ENCODE results near the gene FATE1.

Gene FATE1

DNA sequence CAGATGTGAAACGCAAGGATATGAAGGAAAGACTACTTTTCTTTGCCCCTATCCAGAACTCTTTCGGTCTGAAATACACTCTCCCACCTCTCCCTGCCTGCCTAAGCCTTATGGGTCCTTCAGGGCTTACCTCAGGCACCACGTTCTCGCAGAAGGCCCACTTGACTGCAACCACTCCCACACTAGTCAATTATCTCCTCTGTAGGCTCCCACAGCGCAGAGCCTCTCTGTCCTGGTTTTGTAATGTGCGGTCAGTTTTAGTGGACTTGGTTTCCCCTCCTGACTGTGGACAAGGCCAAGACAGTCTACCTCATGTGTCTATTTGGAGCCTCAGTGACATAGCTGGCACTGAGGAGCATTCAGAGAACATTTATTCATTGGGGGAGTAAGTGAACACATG, 29.8 kb downstream of the FATE1 start:
- POLR2A ChIA-PET, result no interaction called here

DNA sequence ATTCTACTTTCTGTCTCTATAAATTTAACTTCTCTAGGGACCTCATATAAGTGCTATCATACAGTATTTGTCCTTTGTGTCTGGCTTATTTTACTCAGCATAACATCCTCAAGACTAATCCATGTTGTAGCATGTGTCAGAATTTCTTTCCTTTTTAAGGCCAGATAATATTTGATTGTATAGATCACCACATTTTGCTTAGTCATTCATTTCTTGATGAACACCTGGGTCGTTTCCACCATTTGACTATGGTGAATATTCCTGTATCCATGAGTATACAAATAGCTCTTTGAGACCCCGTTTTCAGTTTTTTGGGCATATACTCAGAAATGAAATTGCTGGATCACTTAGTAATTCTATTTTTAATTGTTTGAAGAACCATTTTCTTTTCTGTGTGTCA, 30.7 kb downstream of the FATE1 start:
- no peaks in the 10 kb centered on the region for H3K9me3 ChIP-seq (ENCODE audit: control insufficient read depth, insufficient read depth, low read depth, low read length)
- no peaks in the 10 kb centered on the region for H3K36me3 ChIP-seq (ENCODE audit: control insufficient read depth in 2 of 2, insufficient read depth in 1 of 2, low read length in 2 of 2)
- ChIA-PET POLR2A (no interaction called here), CTCF (interaction anchor here (0.7 to 2.2 kb wide), 5 partner anchors 11 to 1073 kb away, joined by 3 to 6 read pairs (median 4); partner anchors contain the start of gene FATE1)
- H3K27ac ChIP-seq (ENCODE audit: extremely low read depth, low read depth, low read length), result no peak overlapping the region
- no peaks in the 10 kb centered on the region for H3K4me1 ChIP-seq (ENCODE audit: control insufficient read depth, insufficient read depth, low read length)
- no peak overlapping the region for H3K4me3 ChIP-seq (ENCODE audit: low read depth, low read length)
- TF ChIP-seq, protein P1, sequence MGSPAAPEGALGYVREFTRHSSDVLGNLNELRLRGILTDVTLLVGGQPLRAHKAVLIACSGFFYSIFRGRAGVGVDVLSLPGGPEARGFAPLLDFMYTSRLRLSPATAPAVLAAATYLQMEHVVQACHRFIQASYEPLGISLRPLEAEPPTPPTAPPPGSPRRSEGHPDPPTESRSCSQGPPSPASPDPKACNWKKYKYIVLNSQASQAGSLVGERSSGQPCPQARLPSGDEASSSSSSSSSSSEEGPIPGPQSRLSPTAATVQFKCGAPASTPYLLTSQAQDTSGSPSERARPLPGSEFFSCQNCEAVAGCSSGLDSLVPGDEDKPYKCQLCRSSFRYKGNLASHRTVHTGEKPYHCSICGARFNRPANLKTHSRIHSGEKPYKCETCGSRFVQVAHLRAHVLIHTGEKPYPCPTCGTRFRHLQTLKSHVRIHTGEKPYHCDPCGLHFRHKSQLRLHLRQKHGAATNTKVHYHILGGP (tag by site-specific recombination; IDR thresholded peaks at IDR 0.05), result no peak
- TF ChIP-seq ZNF664 (tag by site-specific recombination; IDR thresholded peaks at IDR 0.05), result no peak
- TF ChIP-seq, protein P2, sequence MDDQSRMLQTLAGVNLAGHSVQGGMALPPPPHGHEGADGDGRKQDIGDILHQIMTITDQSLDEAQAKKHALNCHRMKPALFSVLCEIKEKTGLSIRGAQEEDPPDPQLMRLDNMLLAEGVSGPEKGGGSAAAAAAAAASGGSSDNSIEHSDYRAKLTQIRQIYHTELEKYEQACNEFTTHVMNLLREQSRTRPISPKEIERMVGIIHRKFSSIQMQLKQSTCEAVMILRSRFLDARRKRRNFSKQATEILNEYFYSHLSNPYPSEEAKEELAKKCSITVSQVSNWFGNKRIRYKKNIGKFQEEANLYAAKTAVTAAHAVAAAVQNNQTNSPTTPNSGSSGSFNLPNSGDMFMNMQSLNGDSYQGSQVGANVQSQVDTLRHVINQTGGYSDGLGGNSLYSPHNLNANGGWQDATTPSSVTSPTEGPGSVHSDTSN (CRISPR knock-in tag; IDR thresholded peaks at IDR 0.05), result no peak
- no peak for TF ChIP-seq ZNF404 (tag by site-specific recombination; IDR thresholded peaks at IDR 0.05)
- no peak for TF ChIP-seq KLF16 (tag by site-specific recombination; IDR thresholded peaks at IDR 0.05)
- TF ChIP-seq, protein P3, sequence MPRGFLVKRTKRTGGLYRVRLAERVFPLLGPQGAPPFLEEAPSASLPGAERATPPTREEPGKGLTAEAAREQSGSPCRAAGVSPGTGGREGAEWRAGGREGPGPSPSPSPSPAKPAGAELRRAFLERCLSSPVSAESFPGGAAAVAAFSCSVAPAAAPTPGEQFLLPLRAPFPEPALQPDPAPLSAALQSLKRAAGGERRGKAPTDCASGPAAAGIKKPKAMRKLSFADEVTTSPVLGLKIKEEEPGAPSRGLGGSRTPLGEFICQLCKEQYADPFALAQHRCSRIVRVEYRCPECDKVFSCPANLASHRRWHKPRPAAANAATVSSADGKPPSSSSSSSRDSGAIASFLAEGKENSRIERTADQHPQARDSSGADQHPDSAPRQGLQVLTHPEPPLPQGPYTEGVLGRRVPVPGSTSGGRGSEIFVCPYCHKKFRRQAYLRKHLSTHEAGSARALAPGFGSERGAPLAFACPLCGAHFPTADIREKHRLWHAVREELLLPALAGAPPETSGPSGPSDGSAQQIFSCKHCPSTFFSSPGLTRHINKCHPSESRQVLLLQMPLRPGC (tag by site-specific recombination; IDR thresholded peaks at IDR 0.05), result no peak
- TF ChIP-seq, protein P4, sequence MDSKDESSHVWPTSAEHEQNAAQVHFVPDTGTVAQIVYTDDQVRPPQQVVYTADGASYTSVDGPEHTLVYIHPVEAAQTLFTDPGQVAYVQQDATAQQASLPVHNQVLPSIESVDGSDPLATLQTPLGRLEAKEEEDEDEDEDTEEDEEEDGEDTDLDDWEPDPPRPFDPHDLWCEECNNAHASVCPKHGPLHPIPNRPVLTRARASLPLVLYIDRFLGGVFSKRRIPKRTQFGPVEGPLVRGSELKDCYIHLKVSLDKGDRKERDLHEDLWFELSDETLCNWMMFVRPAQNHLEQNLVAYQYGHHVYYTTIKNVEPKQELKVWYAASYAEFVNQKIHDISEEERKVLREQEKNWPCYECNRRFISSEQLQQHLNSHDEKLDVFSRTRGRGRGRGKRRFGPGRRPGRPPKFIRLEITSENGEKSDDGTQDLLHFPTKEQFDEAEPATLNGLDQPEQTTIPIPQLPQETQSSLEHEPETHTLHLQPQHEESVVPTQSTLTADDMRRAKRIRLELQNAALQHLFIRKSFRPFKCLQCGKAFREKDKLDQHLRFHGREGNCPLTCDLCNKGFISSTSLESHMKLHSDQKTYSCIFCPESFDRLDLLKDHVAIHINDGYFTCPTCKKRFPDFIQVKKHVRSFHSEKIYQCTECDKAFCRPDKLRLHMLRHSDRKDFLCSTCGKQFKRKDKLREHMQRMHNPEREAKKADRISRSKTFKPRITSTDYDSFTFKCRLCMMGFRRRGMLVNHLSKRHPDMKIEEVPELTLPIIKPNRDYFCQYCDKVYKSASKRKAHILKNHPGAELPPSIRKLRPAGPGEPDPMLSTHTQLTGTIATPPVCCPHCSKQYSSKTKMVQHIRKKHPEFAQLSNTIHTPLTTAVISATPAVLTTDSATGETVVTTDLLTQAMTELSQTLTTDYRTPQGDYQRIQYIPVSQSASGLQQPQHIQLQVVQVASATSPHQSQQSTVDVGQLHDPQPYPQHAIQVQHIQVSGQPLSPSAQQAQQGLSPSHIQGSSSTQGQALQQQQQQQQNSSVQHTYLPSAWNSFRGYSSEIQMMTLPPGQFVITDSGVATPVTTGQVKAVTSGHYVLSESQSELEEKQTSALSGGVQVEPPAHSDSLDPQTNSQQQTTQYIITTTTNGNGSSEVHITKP (tag by site-specific recombination; IDR thresholded peaks at IDR 0.05), result no peak
- TF ChIP-seq, protein P5, sequence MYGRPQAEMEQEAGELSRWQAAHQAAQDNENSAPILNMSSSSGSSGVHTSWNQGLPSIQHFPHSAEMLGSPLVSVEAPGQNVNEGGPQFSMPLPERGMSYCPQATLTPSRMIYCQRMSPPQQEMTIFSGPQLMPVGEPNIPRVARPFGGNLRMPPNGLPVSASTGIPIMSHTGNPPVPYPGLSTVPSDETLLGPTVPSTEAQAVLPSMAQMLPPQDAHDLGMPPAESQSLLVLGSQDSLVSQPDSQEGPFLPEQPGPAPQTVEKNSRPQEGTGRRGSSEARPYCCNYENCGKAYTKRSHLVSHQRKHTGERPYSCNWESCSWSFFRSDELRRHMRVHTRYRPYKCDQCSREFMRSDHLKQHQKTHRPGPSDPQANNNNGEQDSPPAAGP (tag by site-specific recombination; IDR thresholded peaks at IDR 0.05), result no peak
- no peak for TF ChIP-seq ZNF354C (tag by site-specific recombination; IDR thresholded peaks at IDR 0.05; ENCODE audit: borderline replicate concordance, low read depth)
- no peak for TF ChIP-seq SETDB1 (IDR thresholded peaks at IDR 0.05; ENCODE audit: insufficient read length, low read length)
- TF ChIP-seq KLF7 (tag by site-specific recombination; IDR thresholded peaks at IDR 0.05; ENCODE audit: borderline replicate concordance), result no peak

More for the DNA sequence above, 29.8 kb downstream of the FATE1 start:
- TF ChIP-seq ZNF768 (tag by site-specific recombination; IDR thresholded peaks at IDR 0.05) (no peak), ZNF830 (tag by site-specific recombination; IDR thresholded peaks at IDR 0.05; ENCODE audit: low read depth) (no peak), ZBTB20 (tag by site-specific recombination; IDR thresholded peaks at IDR 0.05) (no peak), ZNF544 (tag by site-specific recombination; IDR thresholded peaks at IDR 0.05) (no peak), ZNF621 (tag by site-specific recombination; IDR thresholded peaks at IDR 0.05) (no peak), ZNF707 (tag by site-specific recombination; IDR thresholded peaks at IDR 0.05) (no peak), ZNF548 (tag by site-specific recombination; IDR thresholded peaks at IDR 0.05) (no peak), ZNF239 (tag by site-specific recombination; IDR thresholded peaks at IDR 0.05) (no peak), ZNF138 (tag by site-specific recombination; IDR thresholded peaks at IDR 0.05; ENCODE audit: borderline replicate concordance) (no peak), HOXD13 (CRISPR knock-in tag; IDR thresholded peaks at IDR 0.05; ENCODE audit: borderline replicate concordance) (no peak), MYNN (tag by site-specific recombination; IDR thresholded peaks at IDR 0.05; ENCODE audit: borderline replicate concordance) (no peak), GLIS2 (tag by site-specific recombination; IDR thresholded peaks at IDR 0.05) (no peak), EGR2 (tag by site-specific recombination; IDR thresholded peaks at IDR 0.05; ENCODE audit: low read depth) (no peak)
- TF ChIP-seq, protein P2 (CRISPR knock-in tag; IDR thresholded peaks at IDR 0.05), result no peak
- TF ChIP-seq, protein P6, sequence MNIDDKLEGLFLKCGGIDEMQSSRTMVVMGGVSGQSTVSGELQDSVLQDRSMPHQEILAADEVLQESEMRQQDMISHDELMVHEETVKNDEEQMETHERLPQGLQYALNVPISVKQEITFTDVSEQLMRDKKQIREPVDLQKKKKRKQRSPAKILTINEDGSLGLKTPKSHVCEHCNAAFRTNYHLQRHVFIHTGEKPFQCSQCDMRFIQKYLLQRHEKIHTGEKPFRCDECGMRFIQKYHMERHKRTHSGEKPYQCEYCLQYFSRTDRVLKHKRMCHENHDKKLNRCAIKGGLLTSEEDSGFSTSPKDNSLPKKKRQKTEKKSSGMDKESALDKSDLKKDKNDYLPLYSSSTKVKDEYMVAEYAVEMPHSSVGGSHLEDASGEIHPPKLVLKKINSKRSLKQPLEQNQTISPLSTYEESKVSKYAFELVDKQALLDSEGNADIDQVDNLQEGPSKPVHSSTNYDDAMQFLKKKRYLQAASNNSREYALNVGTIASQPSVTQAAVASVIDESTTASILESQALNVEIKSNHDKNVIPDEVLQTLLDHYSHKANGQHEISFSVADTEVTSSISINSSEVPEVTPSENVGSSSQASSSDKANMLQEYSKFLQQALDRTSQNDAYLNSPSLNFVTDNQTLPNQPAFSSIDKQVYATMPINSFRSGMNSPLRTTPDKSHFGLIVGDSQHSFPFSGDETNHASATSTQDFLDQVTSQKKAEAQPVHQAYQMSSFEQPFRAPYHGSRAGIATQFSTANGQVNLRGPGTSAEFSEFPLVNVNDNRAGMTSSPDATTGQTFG (tag by site-specific recombination; IDR thresholded peaks at IDR 0.05; ENCODE audit: borderline replicate concordance), result no peak
- TF ChIP-seq, protein P7, sequence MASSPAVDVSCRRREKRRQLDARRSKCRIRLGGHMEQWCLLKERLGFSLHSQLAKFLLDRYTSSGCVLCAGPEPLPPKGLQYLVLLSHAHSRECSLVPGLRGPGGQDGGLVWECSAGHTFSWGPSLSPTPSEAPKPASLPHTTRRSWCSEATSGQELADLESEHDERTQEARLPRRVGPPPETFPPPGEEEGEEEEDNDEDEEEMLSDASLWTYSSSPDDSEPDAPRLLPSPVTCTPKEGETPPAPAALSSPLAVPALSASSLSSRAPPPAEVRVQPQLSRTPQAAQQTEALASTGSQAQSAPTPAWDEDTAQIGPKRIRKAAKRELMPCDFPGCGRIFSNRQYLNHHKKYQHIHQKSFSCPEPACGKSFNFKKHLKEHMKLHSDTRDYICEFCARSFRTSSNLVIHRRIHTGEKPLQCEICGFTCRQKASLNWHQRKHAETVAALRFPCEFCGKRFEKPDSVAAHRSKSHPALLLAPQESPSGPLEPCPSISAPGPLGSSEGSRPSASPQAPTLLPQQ (tag by site-specific recombination; IDR thresholded peaks at IDR 0.05), result no peak
- Histone ChIP-seq H3K4me1 (ENCODE audit: control insufficient read depth, insufficient read depth, low read length) (no peaks in the 10 kb centered on the region), H3K9me3 (ENCODE audit: control insufficient read depth, insufficient read depth, low read depth, low read length) (no peaks in the 10 kb centered on the region), H3K4me3 (ENCODE audit: low read depth, low read length) (no peak overlapping the region), H3K36me3 (ENCODE audit: control insufficient read depth in 2 of 2, insufficient read depth in 1 of 2, low read length in 2 of 2) (no peaks in the 10 kb centered on the region), H3K27ac (ENCODE audit: extremely low read depth, low read depth, low read length) (no peak overlapping the region)
- CTCF ChIA-PET, result no interaction called here
